SK-N-SH treated with all-trans-retinoic acid at 6 μM for 48 hours (cell line): Measurements from ENCODE around the gene ARHGAP21.

Experiments used
- BACH2 ChIP-seq: fragments of 250-450 bp; sonication (Bioruptor Pico); IDR thresholded peaks from 2 replicates; pipeline ENCODE4 v1.9.0; 2021; ENCODE audit warnings: mild to moderate bottlenecking, borderline replicate concordance
- CSDC2 ChIP-seq: fragments of 250-450 bp; sonication (Bioruptor Pico); IDR thresholded peaks from 2 replicates; pipeline ENCODE4 v1.5.0; 2020; ENCODE audit warnings: mild to moderate bottlenecking, moderate library complexity
- ESRRG ChIP-seq: fragments of 250-450 bp; sonication (Bioruptor Pico); IDR thresholded peaks from 2 replicates; pipeline ENCODE4 v1.6.1; 2021; ENCODE audit warnings: mild to moderate bottlenecking
- GLIS3 ChIP-seq: fragments of 250-450 bp; sonication (Bioruptor Pico); IDR thresholded peaks from 2 replicates; pipeline ENCODE4 v1.5.0; 2020; ENCODE audit warnings: mild to moderate bottlenecking, moderate library complexity
- RARB ChIP-seq: fragments of 250-450 bp; sonication (Bioruptor Pico); IDR thresholded peaks from 2 replicates; pipeline ENCODE4 v1.8.0; 2021; ENCODE audit warnings: mild to moderate bottlenecking, moderate library complexity
- SNAI2 ChIP-seq: fragments of 250-450 bp; sonication (Bioruptor Pico); IDR thresholded peaks from 2 replicates; pipeline ENCODE4 v1.5.0; 2020; ENCODE audit warnings: mild to moderate bottlenecking, moderate library complexity
- TCF4 ChIP-seq: fragments of 250-450 bp; sonication (Bioruptor Pico); IDR thresholded peaks from 2 replicates; pipeline ENCODE4 v1.8.0; 2021; ENCODE audit warnings: mild to moderate bottlenecking, moderate library complexity, borderline replicate concordance
- ZC3H10 ChIP-seq: fragments of 250-450 bp; sonication (Bioruptor Pico); IDR thresholded peaks from 2 replicates; pipeline ENCODE4 v1.5.1; 2021; ENCODE audit warnings: mild to moderate bottlenecking, moderate library complexity
- ZFP3 ChIP-seq: fragments of 250-450 bp; sonication (Bioruptor Pico); IDR thresholded peaks from 2 replicates; pipeline ENCODE4 v1.5.0; 2020; ENCODE audit warnings: mild to moderate bottlenecking, moderate library complexity
- ZFP30 ChIP-seq: fragments of 450-650 bp; formaldehyde crosslinking; IDR thresholded peaks from 2 replicates; pipeline ENCODE4 v1.5.0; 2022; ENCODE audit warnings: mild to moderate bottlenecking, moderate library complexity
- ZNF8 ChIP-seq: fragments of 450-650 bp; formaldehyde crosslinking; IDR thresholded peaks from 2 replicates; pipeline ENCODE4 v1.5.0; 2020; ENCODE audit warnings: mild to moderate bottlenecking, moderate library complexity
- TF ChIP-seq, protein P1 (sequence below): fragments of 250-450 bp; sonication (Bioruptor Pico); IDR thresholded peaks from 2 replicates; pipeline ENCODE4 v1.5.1; 2021; ENCODE audit warnings: mild to moderate bottlenecking, moderate library complexity
- TF ChIP-seq, protein P2 (sequence below): fragments of 250-450 bp; sonication (Bioruptor Pico); IDR thresholded peaks from 2 replicates; pipeline ENCODE4 v1.8.0; 2020; ENCODE audit warnings: mild to moderate bottlenecking, moderate library complexity, borderline replicate concordance
- TF ChIP-seq, protein P3 (sequence below): fragments of 250-450 bp; sonication (Bioruptor Pico); IDR thresholded peaks from 2 replicates; pipeline ENCODE4 v1.5.1; 2020; ENCODE audit warnings: low read depth, mild to moderate bottlenecking, moderate library complexity

DNA sequence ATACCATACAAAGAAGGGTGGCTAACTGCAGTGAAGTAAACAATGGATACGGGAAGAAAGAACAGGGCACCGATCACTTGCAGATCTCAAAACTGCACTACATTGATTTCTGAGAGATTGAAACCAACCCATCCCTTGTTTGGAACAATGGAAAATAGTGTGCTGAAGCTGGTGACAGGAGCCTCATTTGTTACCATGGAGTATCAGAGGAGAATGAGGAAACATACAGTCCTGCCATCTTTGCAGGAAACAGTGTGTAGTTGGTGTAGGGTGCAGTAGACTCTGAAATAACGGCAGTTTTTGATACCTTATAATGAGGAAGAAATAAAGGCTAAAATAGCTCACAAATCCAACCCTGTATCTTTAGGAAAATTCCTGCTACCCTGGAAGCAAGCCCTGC is 118.5 kb downstream of the ARHGAP21 start:
- TF ChIP-seq, protein P1, sequence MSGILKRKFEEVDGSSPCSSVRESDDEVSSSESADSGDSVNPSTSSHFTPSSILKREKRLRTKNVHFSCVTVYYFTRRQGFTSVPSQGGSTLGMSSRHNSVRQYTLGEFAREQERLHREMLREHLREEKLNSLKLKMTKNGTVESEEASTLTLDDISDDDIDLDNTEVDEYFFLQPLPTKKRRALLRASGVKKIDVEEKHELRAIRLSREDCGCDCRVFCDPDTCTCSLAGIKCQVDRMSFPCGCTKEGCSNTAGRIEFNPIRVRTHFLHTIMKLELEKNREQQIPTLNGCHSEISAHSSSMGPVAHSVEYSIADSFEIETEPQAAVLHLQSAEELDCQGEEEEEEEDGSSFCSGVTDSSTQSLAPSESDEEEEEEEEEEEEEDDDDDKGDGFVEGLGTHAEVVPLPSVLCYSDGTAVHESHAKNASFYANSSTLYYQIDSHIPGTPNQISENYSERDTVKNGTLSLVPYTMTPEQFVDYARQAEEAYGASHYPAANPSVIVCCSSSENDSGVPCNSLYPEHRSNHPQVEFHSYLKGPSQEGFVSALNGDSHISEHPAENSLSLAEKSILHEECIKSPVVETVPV (CRISPR knock-in tag), result no peak
- no peak for TF ChIP-seq CSDC2 (CRISPR knock-in tag)
- no peak for TF ChIP-seq TCF4 (CRISPR knock-in tag)
- TF ChIP-seq, protein P2, sequence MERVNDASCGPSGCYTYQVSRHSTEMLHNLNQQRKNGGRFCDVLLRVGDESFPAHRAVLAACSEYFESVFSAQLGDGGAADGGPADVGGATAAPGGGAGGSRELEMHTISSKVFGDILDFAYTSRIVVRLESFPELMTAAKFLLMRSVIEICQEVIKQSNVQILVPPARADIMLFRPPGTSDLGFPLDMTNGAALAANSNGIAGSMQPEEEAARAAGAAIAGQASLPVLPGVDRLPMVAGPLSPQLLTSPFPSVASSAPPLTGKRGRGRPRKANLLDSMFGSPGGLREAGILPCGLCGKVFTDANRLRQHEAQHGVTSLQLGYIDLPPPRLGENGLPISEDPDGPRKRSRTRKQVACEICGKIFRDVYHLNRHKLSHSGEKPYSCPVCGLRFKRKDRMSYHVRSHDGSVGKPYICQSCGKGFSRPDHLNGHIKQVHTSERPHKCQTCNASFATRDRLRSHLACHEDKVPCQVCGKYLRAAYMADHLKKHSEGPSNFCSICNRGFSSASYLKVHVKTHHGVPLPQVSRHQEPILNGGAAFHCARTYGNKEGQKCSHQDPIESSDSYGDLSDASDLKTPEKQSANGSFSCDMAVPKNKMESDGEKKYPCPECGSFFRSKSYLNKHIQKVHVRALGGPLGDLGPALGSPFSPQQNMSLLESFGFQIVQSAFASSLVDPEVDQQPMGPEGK (CRISPR knock-in tag), result no peak
- no peak for TF ChIP-seq ZFP3 (CRISPR knock-in tag)
- TF ChIP-seq, protein P3, sequence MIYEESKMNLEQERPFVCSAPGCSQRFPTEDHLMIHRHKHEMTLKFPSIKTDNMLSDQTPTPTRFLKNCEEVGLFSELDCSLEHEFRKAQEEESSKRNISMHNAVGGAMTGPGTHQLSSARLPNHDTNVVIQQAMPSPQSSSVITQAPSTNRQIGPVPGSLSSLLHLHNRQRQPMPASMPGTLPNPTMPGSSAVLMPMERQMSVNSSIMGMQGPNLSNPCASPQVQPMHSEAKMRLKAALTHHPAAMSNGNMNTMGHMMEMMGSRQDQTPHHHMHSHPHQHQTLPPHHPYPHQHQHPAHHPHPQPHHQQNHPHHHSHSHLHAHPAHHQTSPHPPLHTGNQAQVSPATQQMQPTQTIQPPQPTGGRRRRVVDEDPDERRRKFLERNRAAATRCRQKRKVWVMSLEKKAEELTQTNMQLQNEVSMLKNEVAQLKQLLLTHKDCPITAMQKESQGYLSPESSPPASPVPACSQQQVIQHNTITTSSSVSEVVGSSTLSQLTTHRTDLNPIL (CRISPR knock-in tag), result no peak
- no peak for TF ChIP-seq GLIS3 (CRISPR knock-in tag)
- TF ChIP-seq SNAI2 (CRISPR knock-in tag), result no peak
- TF ChIP-seq ZNF8 (CRISPR knock-in tag), result no peak
- no peak for TF ChIP-seq BACH2
- no peak for TF ChIP-seq ZFP30 (CRISPR knock-in tag)
- no peak for TF ChIP-seq ZC3H10 (CRISPR knock-in tag)
- no peak for TF ChIP-seq ESRRG
- no peak for TF ChIP-seq RARB (CRISPR knock-in tag)
